ENCODE results near the gene NSUN4. TPM values are rescaled to one million over a fixed set of nuclear protein-coding genes. Genes with fewer than 3 reads are reported as not detected.

NSUN4 gene
- total and polyA plus RNA-seq, 2 donors (not counting 1 experiment from before 2014, with no cell fraction given), result 21.3 to 33.7 TPM

DNA sequence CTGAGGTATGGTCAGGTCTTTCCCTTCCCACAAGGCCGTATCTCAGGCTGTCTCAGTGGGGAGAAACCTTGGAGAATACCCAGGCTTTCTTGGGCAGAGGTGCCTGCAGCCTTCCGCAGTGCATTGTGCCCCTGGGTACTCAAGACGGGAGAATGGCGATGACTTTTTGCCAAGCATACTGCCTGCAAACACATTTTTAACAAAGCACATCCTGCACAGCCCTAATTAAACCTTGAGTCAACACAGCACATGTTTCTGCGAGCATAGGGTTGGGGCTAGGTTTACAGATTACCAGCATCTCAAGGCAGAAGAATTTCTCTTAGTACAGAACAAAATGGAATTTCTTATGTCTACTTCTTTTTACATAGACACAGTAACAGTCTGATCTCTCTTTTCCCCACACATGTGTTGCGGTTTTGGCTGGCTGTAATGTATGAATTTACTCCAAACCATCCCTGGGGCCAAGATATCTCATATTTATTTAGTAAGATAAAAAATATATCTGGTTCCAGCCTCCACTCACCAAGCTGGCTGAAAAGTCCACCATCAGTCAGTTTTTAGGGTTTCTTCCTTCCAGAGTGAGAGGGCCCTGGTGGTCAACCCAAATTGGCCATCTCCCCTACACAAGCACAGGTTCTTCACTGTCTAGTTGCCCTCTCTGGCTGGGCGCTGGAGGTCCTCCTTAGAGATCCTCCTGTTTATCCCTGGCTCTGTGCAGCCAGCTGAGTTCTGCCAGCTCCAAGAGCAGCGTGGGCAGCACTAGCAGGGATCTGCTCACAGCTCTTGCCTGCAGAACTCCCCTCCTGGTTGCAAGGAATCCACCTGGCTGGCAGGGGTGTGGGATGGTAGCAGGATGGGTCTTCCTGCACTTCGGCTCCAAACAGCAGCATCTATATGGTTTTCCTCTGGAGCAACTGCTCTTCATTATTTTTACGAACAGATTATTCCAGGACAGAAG, 56.1 kb downstream of the NSUN4 start:
- no peak overlapping the region for H3K4me3 ChIP-seq (ENCODE audit: control extremely low read depth in 1 of 5, extremely low read depth in 1 of 5, insufficient read depth in 1 of 5, low read depth in 2 of 5, low read length in 4 of 5)
- peaks cover 8% of the 10 kb centered on the region for H3K4me1 Mint-ChIP-seq
- no peaks in the 10 kb centered on the region for H3K9me3 Mint-ChIP-seq (ENCODE audit: insufficient read depth)
- ATAC-seq (ENCODE audit: low read depth) (no peak), DNase-seq (no peak)
- H3K36me3 ChIP-seq (replicated peaks in 1 of 2; ENCODE audit: control extremely low read depth in 1 of 2, control insufficient read depth in 1 of 2, extremely low read depth in 1 of 2, insufficient read depth in 2 of 2, low read length in 1 of 2), result no peaks in the 10 kb centered on the region
- intact Hi-C loops (cut with micrococcal nuclease), result no loop called here
- H3K9me3 ChIP-seq (ENCODE audit: control extremely low read depth in 1 of 3, control insufficient read depth in 2 of 3, insufficient read depth in 1 of 3, low read length in 2 of 3), result peaks cover 0 to 27% (median 10%) of the 10 kb centered on the region in 3 donors
- peaks cover 40% of the 10 kb centered on the region for H3K27me3 Mint-ChIP-seq
- no peak overlapping the region for H3K27ac Mint-ChIP-seq
- POLR2A ChIA-PET, result no interaction called here
- H3K79me2 ChIP-seq (ENCODE audit: control insufficient read depth, insufficient read depth, low read length), result no peaks in the 10 kb centered on the region
- no peak for TF ChIP-seq EZH2 (IDR thresholded peaks at IDR 0.05; ENCODE audit: borderline replicate concordance, insufficient read depth, low read depth, low read length, poor library complexity, severe bottlenecking)
- TF ChIP-seq, protein P1, sequence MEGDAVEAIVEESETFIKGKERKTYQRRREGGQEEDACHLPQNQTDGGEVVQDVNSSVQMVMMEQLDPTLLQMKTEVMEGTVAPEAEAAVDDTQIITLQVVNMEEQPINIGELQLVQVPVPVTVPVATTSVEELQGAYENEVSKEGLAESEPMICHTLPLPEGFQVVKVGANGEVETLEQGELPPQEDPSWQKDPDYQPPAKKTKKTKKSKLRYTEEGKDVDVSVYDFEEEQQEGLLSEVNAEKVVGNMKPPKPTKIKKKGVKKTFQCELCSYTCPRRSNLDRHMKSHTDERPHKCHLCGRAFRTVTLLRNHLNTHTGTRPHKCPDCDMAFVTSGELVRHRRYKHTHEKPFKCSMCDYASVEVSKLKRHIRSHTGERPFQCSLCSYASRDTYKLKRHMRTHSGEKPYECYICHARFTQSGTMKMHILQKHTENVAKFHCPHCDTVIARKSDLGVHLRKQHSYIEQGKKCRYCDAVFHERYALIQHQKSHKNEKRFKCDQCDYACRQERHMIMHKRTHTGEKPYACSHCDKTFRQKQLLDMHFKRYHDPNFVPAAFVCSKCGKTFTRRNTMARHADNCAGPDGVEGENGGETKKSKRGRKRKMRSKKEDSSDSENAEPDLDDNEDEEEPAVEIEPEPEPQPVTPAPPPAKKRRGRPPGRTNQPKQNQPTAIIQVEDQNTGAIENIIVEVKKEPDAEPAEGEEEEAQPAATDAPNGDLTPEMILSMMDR (IDR thresholded peaks at IDR 0.05), result no peak
- H3K27me3 ChIP-seq (replicated peaks in 1 of 4; ENCODE audit: control extremely low read depth in 1 of 4, control insufficient read depth in 3 of 4, insufficient read depth in 4 of 4, low read length in 3 of 4), result peaks cover 0 to 21% (median 5%) of the 10 kb centered on the region in 4 experiments
- H2AFZ ChIP-seq (ENCODE audit: insufficient read depth, low read depth, low read length, poor library complexity, severe bottlenecking), result no peak overlapping the region
- no peak overlapping the region for H3K27ac ChIP-seq (ENCODE audit: low read length in 2 of 2)
- H3K4me3 Mint-ChIP-seq, result no peak overlapping the region
- CTCF ChIA-PET, result no interaction called here
- no peaks in the 10 kb centered on the region for H4K20me1 ChIP-seq (ENCODE audit: control insufficient read depth, insufficient read depth, low read length, poor library complexity, severe bottlenecking)
- peaks cover 5 to 9% of the 10 kb centered on the region in 2 donors for H3K4me1 ChIP-seq (ENCODE audit: control insufficient read depth in 2 of 2, insufficient read depth in 2 of 2, low read length in 2 of 2)
- H3K4me2 ChIP-seq (replicated peaks; ENCODE audit: low read depth, low read length, poor library complexity, severe bottlenecking), result no peak overlapping the region
- H3K9ac ChIP-seq (ENCODE audit: low read length), result no peak overlapping the region
- 91% methylated on average over 7 of the region's 10 CpGs for WGBS (ENCODE audit: insufficient coverage)

DNA sequence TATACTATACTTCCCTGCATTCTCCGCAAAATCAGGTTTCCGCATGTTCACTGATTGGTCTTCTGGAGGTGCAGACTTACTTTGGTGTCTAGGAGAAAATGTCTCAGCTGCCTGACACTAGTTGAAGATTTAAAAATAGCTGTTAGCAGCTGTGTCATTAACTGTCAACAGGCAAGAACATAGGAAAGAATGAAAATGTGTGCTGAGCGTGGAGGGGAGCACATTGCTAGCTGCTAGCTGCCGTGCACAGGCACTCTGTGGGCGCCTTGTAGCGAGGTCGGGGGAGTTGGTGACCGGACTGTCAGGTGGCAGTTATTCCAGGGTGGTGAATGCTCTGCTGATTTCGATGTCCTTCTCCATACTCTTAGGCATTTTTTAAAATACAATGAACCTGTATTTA, 58.7 kb downstream of the NSUN4 start:
- intact Hi-C loops (cut with micrococcal nuclease), result no loop called here
- ChIA-PET POLR2A (no interaction called here), CTCF (no interaction called here)
- DNase-seq (no peak), ATAC-seq (ENCODE audit: low read depth) (no peak)
- no peak overlapping the region for H2AFZ ChIP-seq (ENCODE audit: insufficient read depth, low read depth, low read length, poor library complexity, severe bottlenecking)
- peaks cover 0 to 12% (median 2%) of the 10 kb centered on the region in 4 experiments for H3K27me3 ChIP-seq (replicated peaks in 1 of 4; ENCODE audit: control extremely low read depth in 1 of 4, control insufficient read depth in 3 of 4, insufficient read depth in 4 of 4, low read length in 3 of 4)
- no peak overlapping the region for H3K4me3 Mint-ChIP-seq
- WGBS (ENCODE audit: insufficient coverage), result no CpG with 5 or more reads among the region's 9 CpGs
- H3K79me2 ChIP-seq (ENCODE audit: control insufficient read depth, insufficient read depth, low read length), result no peaks in the 10 kb centered on the region
- H3K9me3 ChIP-seq (ENCODE audit: control extremely low read depth in 1 of 3, control insufficient read depth in 2 of 3, insufficient read depth in 1 of 3, low read length in 2 of 3), result peaks cover 0 to 8% (median 0%) of the 10 kb centered on the region in 3 donors
- H4K20me1 ChIP-seq (ENCODE audit: control insufficient read depth, insufficient read depth, low read length, poor library complexity, severe bottlenecking), result no peaks in the 10 kb centered on the region
- H3K27ac Mint-ChIP-seq, result no peak overlapping the region
- no peaks in the 10 kb centered on the region for H3K36me3 ChIP-seq (replicated peaks in 1 of 2; ENCODE audit: control extremely low read depth in 1 of 2, control insufficient read depth in 1 of 2, extremely low read depth in 1 of 2, insufficient read depth in 2 of 2, low read length in 1 of 2)
- TF ChIP-seq EZH2 (IDR thresholded peaks at IDR 0.05; ENCODE audit: borderline replicate concordance, insufficient read depth, low read depth, low read length, poor library complexity, severe bottlenecking), result no peak
- TF ChIP-seq, protein P1 (IDR thresholded peaks at IDR 0.05), result no peak
- no peak overlapping the region for H3K27ac ChIP-seq (ENCODE audit: low read length in 2 of 2)
- H3K4me1 ChIP-seq (ENCODE audit: control insufficient read depth in 2 of 2, insufficient read depth in 2 of 2, low read length in 2 of 2), result peaks cover 5 to 9% of the 10 kb centered on the region in 2 donors
- H3K9me3 Mint-ChIP-seq (ENCODE audit: insufficient read depth), result no peaks in the 10 kb centered on the region
- peaks cover 4% of the 10 kb centered on the region for H3K4me1 Mint-ChIP-seq
- no peak overlapping the region for H3K4me2 ChIP-seq (replicated peaks; ENCODE audit: low read depth, low read length, poor library complexity, severe bottlenecking)
- H3K4me3 ChIP-seq (ENCODE audit: control extremely low read depth in 1 of 5, extremely low read depth in 1 of 5, insufficient read depth in 1 of 5, low read depth in 2 of 5, low read length in 4 of 5), result no peak overlapping the region
- H3K27me3 Mint-ChIP-seq, result peaks cover 32% of the 10 kb centered on the region
- H3K9ac ChIP-seq (ENCODE audit: low read length), result no peak overlapping the region

All from B cell (primary cell).